Fibroblast of skin of left quadriceps (primary cell): ENCODE measurements around the gene SLC6A13.
A peak's percentile ranks its signal among the peaks of the same experiment; 100 is the strongest.
"Not testable (repeated sequence)": the region's sequence is repeated elsewhere in the genome, so short reads cannot be mapped to it uniquely, and the experiment has no call there.

Experiments used
- DNase-seq, 2 experiments: peaks; one replicate each; pipeline ENCODE4 v3.0.0-alpha.2; 2013; ENCODE audit warnings: low read depth in 2 of 2

Gene SLC6A13

DNA sequence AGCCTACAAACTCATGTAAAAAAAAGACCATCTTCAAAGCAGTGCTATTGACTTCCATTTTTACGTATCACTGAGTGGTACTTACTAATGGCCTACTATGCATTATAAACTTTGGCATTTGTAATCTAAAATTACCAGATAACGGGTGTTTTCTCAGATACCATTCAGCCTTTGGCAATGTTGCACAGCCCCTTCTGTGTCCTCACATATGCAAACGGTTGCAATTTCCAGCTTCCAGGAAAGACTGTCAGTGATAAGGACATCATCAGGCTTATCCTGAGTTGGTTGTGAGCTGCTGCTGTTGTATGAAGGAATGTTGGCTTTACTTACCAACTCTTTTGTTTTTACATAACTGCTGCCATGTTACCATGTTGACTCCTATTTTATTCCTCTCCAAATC is 1.6 kb upstream of the SLC6A13 start:
- DNase-seq: no peak

DNA sequence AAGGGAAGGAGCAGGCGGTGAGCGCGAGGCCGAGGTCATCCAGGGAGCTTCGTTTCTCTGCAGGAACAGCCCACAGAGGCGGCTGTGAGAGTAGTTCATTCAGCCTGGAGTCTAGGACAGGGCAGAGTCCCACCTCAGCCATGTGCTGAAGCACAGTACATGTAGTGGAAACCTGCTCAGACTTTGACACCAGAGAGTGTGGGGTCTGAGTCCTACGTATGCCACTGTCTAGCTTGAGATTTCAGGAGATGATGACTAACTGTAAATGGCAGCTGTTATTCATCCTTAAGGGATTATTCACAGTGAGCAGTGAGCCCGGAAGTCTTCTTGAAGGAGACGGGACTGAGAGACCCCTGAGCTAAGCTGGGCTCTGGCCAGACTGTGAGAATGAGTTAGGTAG is 938 bp upstream of the SLC6A13 start:
- DNase-seq: peak in 1 of 2 experiments; percentile 8

DNA sequence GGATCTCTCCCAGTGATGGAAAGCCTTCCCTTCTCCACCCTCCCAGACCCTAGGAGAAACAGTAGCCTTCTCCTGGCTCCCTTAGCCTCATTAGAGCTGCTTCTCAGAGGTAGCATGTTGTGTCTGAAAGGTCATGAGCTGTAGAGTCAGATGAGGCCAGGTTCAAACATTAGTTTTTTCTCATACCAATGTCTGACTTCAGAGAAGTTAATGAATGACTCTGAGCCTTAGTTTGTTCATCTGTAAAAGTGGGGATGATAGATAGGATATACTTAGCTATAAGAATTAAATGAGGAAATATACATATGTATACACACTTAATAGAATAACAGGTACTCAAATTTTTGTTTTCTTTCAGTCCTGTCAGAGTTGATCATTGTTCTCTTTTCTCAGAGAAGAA is 523 bp downstream of the SLC6A13 start:
- DNase-seq: no peak

- DNase-seq: no peak
Observed at GRCh38 chr12:257521-258321, 4.9 kb downstream of the SLC6A13 start.

DNA sequence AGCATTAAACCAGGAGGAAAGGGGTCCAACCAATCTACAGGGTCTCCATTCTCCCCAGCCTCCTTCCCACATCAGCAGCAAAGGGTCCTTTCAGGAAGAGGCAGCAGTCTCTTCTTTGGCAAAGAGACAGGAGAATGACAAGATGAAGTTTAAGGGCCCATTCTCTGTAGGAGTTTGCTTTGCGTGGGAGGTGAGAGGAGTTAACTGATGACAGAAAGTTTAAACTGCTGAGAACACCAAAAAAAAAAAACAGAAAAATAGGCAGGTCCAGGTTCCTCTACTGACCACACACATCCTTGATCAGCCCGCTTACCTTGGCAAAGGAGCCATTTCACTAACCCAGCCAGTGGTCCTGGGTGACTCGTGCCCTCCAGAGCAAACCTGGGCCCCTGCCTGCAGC is 5.7 kb downstream of the SLC6A13 start:
- no peak for DNase-seq

- no peak for DNase-seq
Observed at GRCh38 chr12:256225-256624, 6.4 kb downstream of the SLC6A13 start.

DNA sequence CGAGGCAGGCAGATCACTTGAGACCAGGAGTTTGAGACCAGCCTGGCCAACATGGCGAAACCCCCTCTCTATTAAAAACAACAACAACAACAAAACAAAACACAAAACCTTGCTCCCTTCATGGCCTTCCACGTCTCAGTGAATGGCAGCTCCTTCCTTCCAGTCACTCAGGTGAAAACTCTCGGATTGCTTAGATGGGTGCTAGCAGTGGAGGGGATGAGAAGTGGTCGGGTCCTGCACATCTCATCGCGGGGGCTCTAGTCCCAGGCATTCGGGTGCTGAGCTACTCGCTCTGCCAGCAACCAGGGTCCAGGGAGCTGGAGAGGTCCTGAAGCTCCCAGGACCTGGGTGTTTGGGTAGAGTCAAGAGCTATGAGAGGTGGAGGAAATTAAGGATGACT is 7.7 kb downstream of the SLC6A13 start:
- no peak for DNase-seq

GRCh38 chr12:254039-254438 is 8.6 kb downstream of the SLC6A13 start:
- DNase-seq: no peak

GRCh38 chr12:253116-253831 is 9.4 kb downstream of the SLC6A13 start:
- no peak for DNase-seq

DNA sequence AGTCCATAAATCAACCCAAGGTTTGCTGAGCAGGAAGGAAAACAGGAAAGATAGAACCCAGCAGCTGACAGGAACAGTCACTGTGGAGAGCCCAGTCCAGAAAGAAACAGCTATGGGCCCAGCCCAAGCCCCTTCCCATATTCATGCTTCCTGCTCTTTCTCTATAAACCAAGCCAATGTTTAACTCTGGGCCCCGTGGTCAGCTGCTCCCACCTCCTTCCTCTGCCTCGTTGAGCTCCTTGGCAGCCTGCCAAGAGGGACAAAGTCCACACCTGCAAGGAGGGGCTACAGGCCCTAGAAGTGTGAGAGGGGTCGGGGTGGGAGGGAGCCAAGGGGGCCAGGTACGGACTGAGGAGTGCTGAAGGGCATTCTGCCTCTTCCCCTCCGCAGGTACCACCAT is 10.0 kb downstream of the SLC6A13 start:
- no peak for DNase-seq

DNA sequence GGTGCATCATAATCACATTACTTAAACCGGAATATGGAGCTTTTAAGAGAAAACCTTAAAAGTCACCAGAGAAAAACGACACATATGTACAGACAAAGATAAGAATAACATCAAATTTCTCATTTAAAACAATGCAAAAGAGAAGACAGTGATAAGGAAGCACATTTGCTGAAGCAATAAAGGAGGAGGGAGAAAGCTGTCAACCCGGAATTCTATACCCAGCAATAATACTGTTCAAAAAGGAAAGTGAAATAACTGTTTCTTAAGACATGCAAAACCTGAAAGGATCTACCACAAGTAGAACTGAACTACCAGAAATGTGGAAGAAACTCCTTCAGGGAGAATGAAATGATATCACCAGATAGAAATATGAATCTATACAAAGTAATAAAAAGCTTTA is 15.4 kb downstream of the SLC6A13 start:
- no peak for DNase-seq

GRCh38 chr12:243381-243780 is 19.3 kb downstream of the SLC6A13 start:
- DNase-seq: no peak

GRCh38 chr12:242496-242895 is 20.1 kb downstream of the SLC6A13 start:
- DNase-seq: no peak

- DNase-seq: no peak
Observed at GRCh38 chr12:241266-241665, 21.4 kb downstream of the SLC6A13 start.

DNA sequence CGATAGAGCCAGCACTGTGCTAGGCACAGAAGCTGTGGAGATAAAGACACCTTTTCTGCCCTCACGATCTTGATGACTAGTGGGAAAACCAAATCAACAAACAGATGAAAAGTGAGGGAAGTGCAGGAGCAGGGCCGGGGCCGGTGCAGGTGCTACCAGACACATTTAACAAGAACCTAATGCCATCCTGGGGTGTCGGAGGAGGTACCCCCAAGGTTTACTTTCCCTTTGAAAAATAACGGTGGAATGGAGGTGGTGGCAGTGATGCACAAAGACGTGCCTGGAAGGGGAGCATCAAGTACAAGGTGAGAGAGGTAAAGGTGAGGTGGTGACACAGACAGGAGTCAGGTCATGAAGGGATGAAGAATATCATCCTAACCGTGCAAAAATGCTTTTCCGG is 22.1 kb downstream of the SLC6A13 start:
- no peak for DNase-seq

GRCh38 chr12:238736-239398 is 23.8 kb downstream of the SLC6A13 start:
- DNase-seq: no peak

DNA sequence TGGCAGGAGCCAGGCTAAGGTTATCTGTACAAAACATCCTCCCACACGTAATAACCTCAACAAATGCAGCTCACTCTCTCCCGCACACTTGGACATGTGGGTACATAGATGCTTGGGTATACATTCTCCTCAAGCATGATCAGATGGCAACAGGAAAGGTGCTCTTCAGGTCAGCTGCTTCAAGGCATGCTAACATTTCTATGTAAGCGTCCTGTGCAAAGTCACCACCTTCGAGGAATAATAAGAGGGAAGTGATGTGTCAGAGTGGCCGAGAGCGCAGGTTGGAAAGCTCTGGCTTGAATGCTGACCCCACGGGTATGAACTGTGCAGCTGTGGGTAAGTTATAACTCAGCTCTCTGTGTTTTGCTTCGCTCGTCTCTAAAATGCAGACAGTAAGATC is 24.5 kb downstream of the SLC6A13 start:
- DNase-seq: no peak

- no peak for DNase-seq
Observed at GRCh38 chr12:237026-237815, 25.4 kb downstream of the SLC6A13 start.

DNA sequence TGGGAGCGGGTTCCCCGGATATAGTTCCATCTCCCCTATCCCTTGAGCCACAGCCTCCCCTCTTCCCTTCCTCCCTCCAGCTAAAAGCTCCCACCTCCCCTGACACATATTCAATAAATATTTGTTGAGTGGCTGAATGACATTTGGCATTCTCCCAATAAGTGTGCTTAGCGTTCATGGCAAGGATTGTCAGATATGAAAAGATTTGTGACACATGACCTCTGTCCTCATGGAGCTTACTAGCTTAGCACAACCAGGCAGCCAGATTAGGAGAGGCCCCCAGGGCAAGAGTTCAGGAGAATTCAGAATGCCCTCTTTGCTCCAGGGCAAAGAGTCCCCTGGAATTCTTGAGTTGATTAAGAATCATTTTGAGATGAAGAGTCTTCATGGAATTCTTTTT is 26.2 kb downstream of the SLC6A13 start:
- no peak for DNase-seq

DNA sequence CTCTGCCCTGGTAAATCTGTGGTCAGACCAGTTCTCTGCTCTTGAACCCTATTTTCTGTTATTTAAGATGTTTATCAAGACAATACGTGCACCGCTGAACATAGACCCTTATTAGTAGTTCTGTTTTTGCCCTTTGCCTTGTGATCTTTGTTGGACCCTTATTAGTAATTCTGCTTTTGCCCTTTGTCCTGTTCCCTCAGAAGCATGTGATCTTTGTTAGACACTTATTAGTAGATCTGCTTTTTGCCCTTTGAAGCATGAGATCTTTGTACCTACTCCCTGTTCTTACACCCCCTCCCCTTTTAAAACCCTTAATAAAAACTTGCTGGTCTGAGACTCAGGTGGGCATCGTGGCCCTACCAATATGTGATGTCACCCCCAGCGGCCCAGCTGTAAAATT is 26.7 kb downstream of the SLC6A13 start:
- DNase-seq: not testable (repeated sequence)

- no peak for DNase-seq
Observed at GRCh38 chr12:234891-235415, 27.7 kb downstream of the SLC6A13 start.

DNA sequence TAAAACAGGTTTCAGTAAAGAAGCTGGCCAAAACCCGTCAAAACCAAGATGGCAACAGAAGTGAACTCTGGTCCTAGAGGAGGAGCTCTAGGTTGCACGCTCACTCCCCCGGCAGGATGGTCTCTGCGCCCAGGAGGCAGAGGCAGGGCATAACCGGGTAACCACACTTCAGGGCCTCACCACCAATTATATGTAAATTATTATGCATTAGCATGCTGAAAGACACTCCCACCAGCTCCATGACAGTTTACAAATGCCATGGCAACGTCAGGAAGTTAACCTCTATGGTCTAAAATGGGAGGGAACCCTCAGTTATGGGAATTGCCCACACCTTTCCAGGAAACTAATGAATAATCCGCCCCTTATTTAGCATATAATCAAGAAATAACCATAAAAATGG is 28.6 kb downstream of the SLC6A13 start:
- no peak for DNase-seq
